ENCODE measurements around the gene ADAT2.

The ADAT2 gene

GRCh38 chr6:143408151-143408786 lies 42.2 kb downstream of the ADAT2 start:
- ChIA-PET CTCF (no interaction called here), POLR2A (no interaction called here)
- TF ChIP-seq, protein P1, sequence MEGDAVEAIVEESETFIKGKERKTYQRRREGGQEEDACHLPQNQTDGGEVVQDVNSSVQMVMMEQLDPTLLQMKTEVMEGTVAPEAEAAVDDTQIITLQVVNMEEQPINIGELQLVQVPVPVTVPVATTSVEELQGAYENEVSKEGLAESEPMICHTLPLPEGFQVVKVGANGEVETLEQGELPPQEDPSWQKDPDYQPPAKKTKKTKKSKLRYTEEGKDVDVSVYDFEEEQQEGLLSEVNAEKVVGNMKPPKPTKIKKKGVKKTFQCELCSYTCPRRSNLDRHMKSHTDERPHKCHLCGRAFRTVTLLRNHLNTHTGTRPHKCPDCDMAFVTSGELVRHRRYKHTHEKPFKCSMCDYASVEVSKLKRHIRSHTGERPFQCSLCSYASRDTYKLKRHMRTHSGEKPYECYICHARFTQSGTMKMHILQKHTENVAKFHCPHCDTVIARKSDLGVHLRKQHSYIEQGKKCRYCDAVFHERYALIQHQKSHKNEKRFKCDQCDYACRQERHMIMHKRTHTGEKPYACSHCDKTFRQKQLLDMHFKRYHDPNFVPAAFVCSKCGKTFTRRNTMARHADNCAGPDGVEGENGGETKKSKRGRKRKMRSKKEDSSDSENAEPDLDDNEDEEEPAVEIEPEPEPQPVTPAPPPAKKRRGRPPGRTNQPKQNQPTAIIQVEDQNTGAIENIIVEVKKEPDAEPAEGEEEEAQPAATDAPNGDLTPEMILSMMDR (IDR thresholded peaks at IDR 0.05; ENCODE audit: insufficient read depth, low read length, missing control alignments): no peak
- no peak overlapping the region for H3K4me3 ChIP-seq (ENCODE audit: low read depth, low read length)
- no peak for DNase-seq (ENCODE audit: low read depth, low spot score)

- H3K4me3 ChIP-seq (ENCODE audit: low read depth, low read length): no peak overlapping the region
- TF ChIP-seq, protein P1 (IDR thresholded peaks at IDR 0.05; ENCODE audit: insufficient read depth, low read length, missing control alignments): no peak
- POLR2A ChIA-PET: no interaction called here
- CTCF ChIA-PET: no interaction called here
- no peak for DNase-seq (ENCODE audit: low read depth, low spot score)
Measured at GRCh38 chr6:143406673-143407072, 43.8 kb downstream of the ADAT2 start.

DNA sequence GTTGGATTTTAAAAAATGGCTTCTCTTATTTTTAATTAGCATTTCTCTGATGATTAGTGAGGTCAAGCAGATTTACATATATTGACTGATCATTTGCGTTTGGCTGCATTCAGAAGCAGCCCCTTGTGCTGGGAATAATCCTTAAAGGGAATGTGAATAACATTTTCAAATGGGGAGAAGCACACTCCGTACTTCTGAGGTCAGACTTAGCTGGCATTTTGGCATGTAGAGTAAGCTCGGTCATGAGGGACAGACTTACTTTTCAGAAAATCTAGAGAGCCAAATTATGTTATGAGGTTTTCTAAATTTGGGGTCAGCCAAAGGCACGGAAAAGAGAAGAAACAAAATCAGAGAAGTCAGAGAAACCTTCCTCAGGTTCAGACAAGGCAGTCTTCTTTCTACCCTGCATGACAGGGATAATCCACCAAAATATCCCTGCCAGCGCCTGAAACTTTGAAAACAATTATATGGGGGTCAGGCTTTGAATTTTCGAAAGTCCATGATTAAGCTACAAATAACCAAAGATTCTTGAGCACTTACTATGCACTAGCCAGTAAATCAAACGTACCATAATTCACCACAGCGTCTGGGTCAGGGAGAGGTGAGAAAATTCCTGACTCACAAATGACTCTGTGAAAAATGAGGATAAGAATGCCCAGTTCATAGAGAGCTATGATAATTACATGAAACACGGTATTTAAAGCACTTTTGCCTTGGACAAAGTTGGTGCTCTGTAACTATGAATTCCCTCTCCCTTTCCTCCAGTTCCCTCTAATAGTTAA lies 44.9 kb downstream of the ADAT2 start:
- DNase-seq (ENCODE audit: low read depth, low spot score): peak; percentile 58
- TF ChIP-seq, protein P1 (IDR thresholded peaks at IDR 0.05; ENCODE audit: insufficient read depth, low read length, missing control alignments): no peak
- H3K4me3 ChIP-seq (ENCODE audit: low read depth, low read length): no peak overlapping the region
- CTCF ChIA-PET: interaction anchor here (0.8 kb wide), 1 partner anchor 21 kb away, joined by 4 read pairs; no protein-coding TSS in a partner anchor
- POLR2A ChIA-PET: interaction anchor here (0.9 kb wide), 1 partner anchor 218 kb away, joined by 3 read pairs; no protein-coding TSS in a partner anchor

DNA sequence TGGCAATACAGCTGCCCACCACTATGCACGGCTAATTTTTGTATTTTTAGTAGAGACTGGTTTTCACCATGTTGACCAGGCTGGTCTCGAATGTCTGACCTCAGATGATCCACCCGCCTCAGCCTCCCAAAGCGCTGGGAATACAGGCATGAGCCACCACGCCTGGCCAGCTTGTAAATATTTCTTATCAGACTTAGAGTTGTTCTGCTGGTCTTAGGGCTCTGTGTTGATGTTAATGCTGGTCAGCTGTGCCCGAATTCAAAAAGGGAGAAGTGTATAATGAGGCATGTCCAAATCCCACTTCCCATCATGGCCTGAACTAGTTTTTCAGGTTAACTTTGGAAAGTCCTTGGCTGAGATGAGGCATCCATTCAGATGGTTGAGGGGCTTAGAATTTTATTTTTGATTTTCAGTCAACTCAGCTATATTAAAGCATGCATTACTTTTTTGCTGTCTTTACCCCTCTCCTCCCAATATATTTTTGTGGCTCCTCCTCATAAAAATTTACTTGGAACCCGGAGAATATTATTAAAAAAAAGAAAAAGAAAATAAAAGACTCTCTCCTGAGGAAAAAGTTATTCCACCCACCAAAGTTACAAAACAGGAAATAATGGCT lies 47.7 kb downstream of the ADAT2 start:
- no peak for DNase-seq (ENCODE audit: low read depth, low spot score)
- no peak overlapping the region for H3K4me3 ChIP-seq (ENCODE audit: low read depth, low read length)
- ChIA-PET POLR2A (interaction anchor here (0.5 kb wide), 1 partner anchor 11 kb away, joined by 3 read pairs; no protein-coding TSS in a partner anchor), CTCF (interaction anchor here (1.3 kb wide), 1 partner anchor 9 kb away, joined by 3 read pairs; no protein-coding TSS in a partner anchor)
- TF ChIP-seq, protein P1 (IDR thresholded peaks at IDR 0.05; ENCODE audit: insufficient read depth, low read length, missing control alignments): no peak

DNA sequence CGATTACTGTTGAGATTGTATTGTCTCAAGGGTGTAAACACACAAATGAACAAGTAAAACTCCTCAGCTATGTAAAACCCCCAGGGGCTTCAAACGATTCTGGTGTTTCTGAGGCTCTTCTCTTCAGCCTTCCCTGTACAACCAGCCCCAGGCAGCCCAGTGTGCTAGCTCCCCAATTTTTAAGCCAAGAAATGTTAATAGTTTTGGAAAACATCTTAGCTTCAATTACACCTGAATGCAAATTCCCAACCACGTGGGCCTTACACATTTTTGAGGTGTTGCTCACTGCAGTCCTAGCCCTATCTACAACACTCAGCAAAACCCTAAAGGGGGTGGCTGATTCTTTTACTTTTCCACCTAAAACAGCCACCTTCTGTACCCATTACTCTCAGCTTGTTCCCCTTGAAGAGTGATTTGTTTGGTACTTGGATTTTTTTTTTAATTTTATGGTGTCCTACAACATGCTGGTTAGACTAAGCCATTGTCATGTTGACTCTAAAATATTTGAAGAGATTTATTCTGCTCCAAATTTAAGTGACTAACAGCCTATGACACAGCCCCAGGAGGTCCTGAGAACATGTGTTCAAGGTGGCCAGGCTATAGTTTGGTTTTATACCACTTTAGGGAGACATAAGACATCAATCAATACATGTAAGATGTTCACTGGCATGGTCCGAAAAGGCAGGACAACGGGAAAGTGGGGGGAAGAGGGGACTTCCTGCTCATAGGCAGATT lies 48.7 kb downstream of the ADAT2 start:
- TF ChIP-seq, protein P1 (IDR thresholded peaks at IDR 0.05; ENCODE audit: insufficient read depth, low read length, missing control alignments): no peak
- no peak for DNase-seq (ENCODE audit: low read depth, low spot score)
- no peak overlapping the region for H3K4me3 ChIP-seq (ENCODE audit: low read depth, low read length)
- ChIA-PET CTCF (interaction anchor here (1.3 kb wide), 1 partner anchor 10 kb away, joined by 3 read pairs; no protein-coding TSS in a partner anchor), POLR2A (no interaction called here)

Measured in AG04449 (cell line).